Prostate gland (tissue), 2 donors: ENCODE results near the gene FBXW8.

ENCODE experiments used
- POLR2A ChIP-seq: fragments of 450-650 bp; IDR thresholded peaks from one replicate; pipeline ENCODE4 v1.6.1; 2016; ENCODE audit warnings: antibody characterized with exemption, mild to moderate bottlenecking
- POLR2AphosphoS5 ChIP-seq: sonication (generic); formaldehyde crosslinking; IDR thresholded peaks from one replicate; pipeline ENCODE4 v1.6.1; 2017; ENCODE audit warnings: antibody characterized with exemption
- TF ChIP-seq, protein P1 (sequence below), 4 experiments: fragments of 200-600 bp in 2 of 4; fragments of 450-650 bp in 2 of 4; sonication (generic) in 2 of 4; IDR thresholded peaks; 1 replicate in 3 of 4; 2 replicates in 1 of 4; pipeline ENCODE4 v1.5.1; 2016 to 2019; ENCODE audit warnings: antibody characterized with exemption in 4 of 4, mild to moderate bottlenecking in 2 of 4, moderate library complexity in 2 of 4

- TF ChIP-seq, protein P1, sequence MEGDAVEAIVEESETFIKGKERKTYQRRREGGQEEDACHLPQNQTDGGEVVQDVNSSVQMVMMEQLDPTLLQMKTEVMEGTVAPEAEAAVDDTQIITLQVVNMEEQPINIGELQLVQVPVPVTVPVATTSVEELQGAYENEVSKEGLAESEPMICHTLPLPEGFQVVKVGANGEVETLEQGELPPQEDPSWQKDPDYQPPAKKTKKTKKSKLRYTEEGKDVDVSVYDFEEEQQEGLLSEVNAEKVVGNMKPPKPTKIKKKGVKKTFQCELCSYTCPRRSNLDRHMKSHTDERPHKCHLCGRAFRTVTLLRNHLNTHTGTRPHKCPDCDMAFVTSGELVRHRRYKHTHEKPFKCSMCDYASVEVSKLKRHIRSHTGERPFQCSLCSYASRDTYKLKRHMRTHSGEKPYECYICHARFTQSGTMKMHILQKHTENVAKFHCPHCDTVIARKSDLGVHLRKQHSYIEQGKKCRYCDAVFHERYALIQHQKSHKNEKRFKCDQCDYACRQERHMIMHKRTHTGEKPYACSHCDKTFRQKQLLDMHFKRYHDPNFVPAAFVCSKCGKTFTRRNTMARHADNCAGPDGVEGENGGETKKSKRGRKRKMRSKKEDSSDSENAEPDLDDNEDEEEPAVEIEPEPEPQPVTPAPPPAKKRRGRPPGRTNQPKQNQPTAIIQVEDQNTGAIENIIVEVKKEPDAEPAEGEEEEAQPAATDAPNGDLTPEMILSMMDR (IDR thresholded peaks at IDR 0.05): no peak
- TF ChIP-seq POLR2A (no peak), POLR2AphosphoS5 (no peak)
Observed at GRCh38 chr12:117069926-117070900, 159.5 kb downstream of the FBXW8 start.
